Glutamatergic neuron (in vitro differentiated cells): ENCODE measurements around the gene GPR3. TPM values are rescaled to one million over a fixed set of nuclear protein-coding genes. Genes with fewer than 3 reads are reported as not detected.
A peak's percentile ranks its signal among the peaks of the same experiment; 100 is the strongest.

Source experiments
- DNase-seq: peaks from one replicate; pipeline ENCODE4 v3.0.0; 2022
- H3K27ac Mint-ChIP-seq: one replicate; pipeline ENCODE4 v1.8.0; 2020; ENCODE audit warnings: mild to moderate bottlenecking, mixed read lengths, inconsistent platforms; ENCODE audit not compliant: unreplicated experiment
- H3K27me3 Mint-ChIP-seq: one replicate; pipeline ENCODE4 v1.8.0; 2020; ENCODE audit warnings: mild to moderate bottlenecking, moderate library complexity, mixed read lengths, inconsistent platforms; ENCODE audit not compliant: unreplicated experiment
- H3K36me3 Mint-ChIP-seq: one replicate; pipeline ENCODE4 v1.8.0; 2020; ENCODE audit warnings: mild to moderate bottlenecking, mixed read lengths, inconsistent platforms; ENCODE audit not compliant: unreplicated experiment
- H3K4me1 Mint-ChIP-seq: one replicate; pipeline ENCODE4 v1.8.0; 2020; ENCODE audit warnings: mild to moderate bottlenecking, low read depth, mixed read lengths, inconsistent platforms; ENCODE audit not compliant: unreplicated experiment
- H3K4me3 Mint-ChIP-seq: one replicate; pipeline ENCODE4 v1.8.0; 2020; ENCODE audit warnings: mild to moderate bottlenecking, mixed read lengths, inconsistent platforms; ENCODE audit not compliant: unreplicated experiment
- H3K9me3 Mint-ChIP-seq: one replicate; pipeline ENCODE4 v1.8.0; 2020; ENCODE audit warnings: mild to moderate bottlenecking, moderate library complexity, mixed read lengths, inconsistent platforms; ENCODE audit not compliant: unreplicated experiment
- CTCF ChIP-seq: fragments of 200-600 bp; sonication (generic); IDR thresholded peaks from one replicate; pipeline ENCODE4 v1.5.0; 2021; ENCODE audit not compliant: partially characterized antibody, unreplicated experiment
- total RNA-seq: library from RNA; stranded (reverse); fragmentation: NEBNext Ultra II Directional; extraction: Animal tissue kit (Norgen Biotek cat#: 25700); gene quantifications from one replicate; pipeline ENCODE4 v1.2.1, GENCODE V29; 2021; ENCODE audit not compliant: unreplicated experiment

The GPR3 gene
- total RNA-seq, 1 donor from 2014 or later, result 1.5 TPM

DNA sequence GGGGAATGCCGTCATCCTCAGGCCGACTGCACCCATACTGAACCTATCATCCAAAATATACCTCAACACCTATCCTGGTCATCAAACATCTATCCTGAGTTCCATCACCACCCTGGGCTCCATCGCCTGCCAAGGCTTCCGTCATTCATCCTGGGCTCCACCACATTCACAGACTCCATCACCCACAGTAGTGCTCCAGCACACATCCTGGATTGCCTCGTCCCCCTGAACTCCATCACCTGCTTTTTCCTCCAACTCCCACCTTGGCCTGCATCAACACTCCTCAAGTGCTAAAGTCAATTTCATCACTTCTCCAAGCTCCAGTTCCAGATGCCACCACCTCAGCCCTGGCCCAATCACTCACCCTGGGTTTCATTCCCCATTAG is 33.5 kb upstream of the GPR3 start:
- no peak overlapping the region for H3K27ac Mint-ChIP-seq
- peaks cover 9% of the 10 kb centered on the region for H3K27me3 Mint-ChIP-seq
- no peak for DNase-seq
- peaks cover 4% of the 10 kb centered on the region for H3K4me1 Mint-ChIP-seq
- peak overlapping the region; percentile 43 for H3K4me3 Mint-ChIP-seq
- H3K9me3 Mint-ChIP-seq, result peaks cover 7% of the 10 kb centered on the region
- no peaks in the 10 kb centered on the region for H3K36me3 Mint-ChIP-seq
- no peak for TF ChIP-seq CTCF

- DNase-seq, result no peak
- H3K4me3 Mint-ChIP-seq, result peak overlapping the region; percentile 74
- peaks cover 9% of the 10 kb centered on the region for H3K27me3 Mint-ChIP-seq
- no peak overlapping the region for H3K27ac Mint-ChIP-seq
- H3K36me3 Mint-ChIP-seq, result no peaks in the 10 kb centered on the region
- no peak for TF ChIP-seq CTCF
- H3K4me1 Mint-ChIP-seq, result peaks cover 7% of the 10 kb centered on the region
- peaks cover 7% of the 10 kb centered on the region for H3K9me3 Mint-ChIP-seq
Measured at GRCh38 chr1:27359822-27360158, 32.6 kb upstream of the GPR3 start.

- Mint-ChIP-seq H3K27ac (no peak overlapping the region), H3K4me3 (peak overlapping the region; percentile 74), H3K27me3 (peaks cover 11% of the 10 kb centered on the region), H3K9me3 (peaks cover 7% of the 10 kb centered on the region), H3K4me1 (peaks cover 12% of the 10 kb centered on the region), H3K36me3 (no peaks in the 10 kb centered on the region)
- TF ChIP-seq CTCF, result no peak
- peak; percentile 41 for DNase-seq
Measured at GRCh38 chr1:27360159-27361043, 32.0 kb upstream of the GPR3 start.

DNA sequence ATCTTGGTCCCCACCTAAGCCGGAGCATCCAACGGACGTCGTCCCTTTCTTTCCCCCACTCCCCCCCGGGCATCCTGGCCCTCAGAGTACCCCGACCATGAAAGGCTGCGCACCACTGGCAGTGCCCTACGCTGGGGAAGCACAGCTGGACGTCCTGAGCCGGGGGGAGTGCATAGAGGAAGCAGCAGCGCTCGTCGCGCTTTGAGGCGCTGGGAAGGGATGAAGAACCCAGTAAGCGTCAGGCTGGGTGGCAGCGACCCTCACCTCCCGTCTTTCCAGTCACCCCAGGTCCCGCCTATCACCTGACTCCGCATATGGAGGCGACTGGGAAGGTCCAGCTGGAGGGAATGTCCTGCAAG is 31.4 kb upstream of the GPR3 start:
- H3K4me3 Mint-ChIP-seq, result peak overlapping the region; percentile 42

More for the DNA sequence above, 31.4 kb upstream of the GPR3 start:
- H3K9me3 Mint-ChIP-seq, result peaks cover 7% of the 10 kb centered on the region
- no peaks in the 10 kb centered on the region for H3K36me3 Mint-ChIP-seq
- no peak for TF ChIP-seq CTCF
- H3K27ac Mint-ChIP-seq, result no peak overlapping the region
- peaks cover 12% of the 10 kb centered on the region for H3K4me1 Mint-ChIP-seq
- DNase-seq, result no peak
- H3K27me3 Mint-ChIP-seq, result peaks cover 11% of the 10 kb centered on the region
